HepG2 (cell line): ENCODE results near the gene RHBDD2. TPM values are rescaled to one million over a fixed set of nuclear protein-coding genes. Genes with fewer than 3 reads are reported as not detected.
A peak's percentile ranks its signal among the peaks of the same experiment; 100 is the strongest.

ENCODE experiments used
- ATAD3A ChIP-seq: sonication (generic); formaldehyde crosslinking; IDR thresholded peaks from 2 replicates; pipeline ENCODE4 v1.4.0; 2020; ENCODE audit warnings: missing genetic modification reagents
- CREM ChIP-seq, 2 experiments: sonication (generic) in 1 of 2; formaldehyde crosslinking in 1 of 2; IDR thresholded peaks; 2 replicates each; pipeline versions ENCODE4 v1.4.0 to v1.6.1; 2016 to 2020; ENCODE audit warnings: antibody characterized with exemption in 1 of 2, mild to moderate bottlenecking in 1 of 2, missing genetic modification reagents in 1 of 2
- FOXK2 ChIP-seq: fragments of 450-650 bp; IDR thresholded peaks from 2 replicates; pipeline ENCODE4 v1.6.1; 2016
- GMEB1 ChIP-seq: sonication (generic); formaldehyde crosslinking; IDR thresholded peaks from 2 replicates; pipeline ENCODE4 v1.5.1; 2020; ENCODE audit warnings: missing genetic modification reagents, mild to moderate bottlenecking, borderline replicate concordance
- HHEX ChIP-seq: IDR thresholded peaks from 2 replicates; pipeline ENCODE4 v1.6.1; 2016; ENCODE audit warnings: control low read depth
- JUN ChIP-seq: sonication (generic); formaldehyde crosslinking; IDR thresholded peaks from 2 replicates; pipeline ENCODE4 v1.4.0; 2020; ENCODE audit warnings: mild to moderate bottlenecking, missing genetic modification reagents
- MAFK ChIP-seq, 2 experiments: IDR thresholded peaks in 1 of 2; conservative IDR thresholded peaks in 1 of 2; 2 replicates each; pipeline ENCODE4 v1.6.1; 2011; ENCODE audit warnings: improper control_type of control experiment in 2 of 2, low read length in 2 of 2
- MNT ChIP-seq: fragments of 450-650 bp; IDR thresholded peaks from 2 replicates; pipeline ENCODE4 v1.6.1; 2016
- SCMH1 ChIP-seq: sonication (generic); formaldehyde crosslinking; IDR thresholded peaks from 2 replicates; pipeline ENCODE4 v1.9.0; 2021; ENCODE audit warnings: missing genetic modification reagents, mild to moderate bottlenecking, borderline replicate concordance
- TFAP4 ChIP-seq: sonication (generic); IDR thresholded peaks from 2 replicates; pipeline ENCODE4 v1.6.1; 2016; ENCODE audit warnings: low read depth, borderline replicate concordance
- TFE3 ChIP-seq: IDR thresholded peaks from 2 replicates; pipeline ENCODE4 v1.6.1; 2016
- ZGPAT ChIP-seq: IDR thresholded peaks from 2 replicates; pipeline ENCODE4 v1.6.1; 2016; ENCODE audit warnings: mild to moderate bottlenecking
- ZKSCAN5 ChIP-seq: sonication (generic); formaldehyde crosslinking; IDR thresholded peaks from 2 replicates; pipeline ENCODE4 v1.5.1; 2020; ENCODE audit warnings: mild to moderate bottlenecking, missing genetic modification reagents
- ZNF460 ChIP-seq: sonication (generic); formaldehyde crosslinking; IDR thresholded peaks from 2 replicates; pipeline ENCODE4 v1.5.1; 2020; ENCODE audit warnings: missing genetic modification reagents, mild to moderate bottlenecking, borderline replicate concordance
- ZNF609 ChIP-seq: sonication (generic); formaldehyde crosslinking; IDR thresholded peaks from 2 replicates; pipeline ENCODE4 v1.4.0; 2020; ENCODE audit warnings: mild to moderate bottlenecking, missing genetic modification reagents, borderline replicate concordance
- ZNF850 ChIP-seq: sonication (generic); formaldehyde crosslinking; conservative IDR thresholded peaks from 2 replicates; pipeline ENCODE4 v1.9.0; 2021; ENCODE audit warnings: mild to moderate bottlenecking, missing genetic modification reagents
- polyA plus RNA-seq, 8 experiments: library from polyadenylated mRNA; depleted of rRNA in 3 of 8; stranded (reverse) in 7 of 8; unstranded in 1 of 8; fragments of >200 nt; fragmentation: Illumina TruSeq in 4 of 8; extraction: Trizol in 4 of 8; gene quantifications; 2 replicates each; pipeline versions ENCODE4 v1.2.1 to v1.2.3, GENCODE V29; 2011 to 2016; ENCODE audit warnings: low read depth in 4 of 8, missing spikeins in 1 of 8, mixed read lengths in 1 of 8; ENCODE audit not compliant: insufficient read depth in 1 of 8
- total RNA-seq, 5 experiments: library from RNA; depleted of rRNA; stranded (reverse); fragments of >200 nt; fragmentation: Illumina TruSeq; extraction: Trizol; gene quantifications; 2 replicates each; pipeline ENCODE4 v1.2.3, GENCODE V29; 2016; ENCODE audit warnings: low read depth in 1 of 5

Gene RHBDD2
- total and polyA plus RNA-seq, 2 of the 13 experiments (the other 11 are each of a cell fraction or from before 2014, with no cell fraction given) = 23.1 to 26.4 TPM

- TF ChIP-seq MNT (peak; percentile 76), ATAD3A (no peak), JUN (CRISPR knock-in tag) (peak; percentile 96), HHEX (CRISPR knock-in tag) (peak; percentile 80), FOXK2 (peak; percentile 57; the same call in 1 of the 2 replicates), GMEB1 (peak; percentile 51; the same call in 1 of the 2 replicates), TFAP4 (peak; percentile 94), SCMH1 (no peak), ZGPAT (CRISPR knock-in tag) (peak; percentile 90), ZKSCAN5 (CRISPR knock-in tag) (no peak), MAFK (conservative IDR thresholded peaks at IDR 0.05 in 1 of 2, IDR thresholded peaks at IDR 0.05 in 1 of 2; ENCODE audit: low read length in 2 of 2) (peak; percentile 11 to 32; a peak in 2 of 4 replicates), TFE3 (peak; percentile 96), ZNF609 (peak; percentile 95), CREM (IDR thresholded peaks at IDR 0.05) (peak; percentile 96), CREM (CRISPR knock-in tag; IDR thresholded peaks at IDR 0.05) (no peak), ZNF460 (CRISPR knock-in tag) (peak; percentile 56; the same call in 1 of the 2 replicates), ZNF850 (CRISPR knock-in tag) (no peak)
These were observed 41.8 kb downstream of the RHBDD2 start (continued) for GRCh38 chr7:75920431-75921161.
